ENCODE data around the gene ZMYND15. TPM values are rescaled to one million over a fixed set of nuclear protein-coding genes. Genes with fewer than 3 reads are reported as not detected.

The ZMYND15 gene
- total RNA-seq, 4 donors from 2014 or later = 0.31 to 1.2 (median 0.67) TPM; not detected in 1

DNA sequence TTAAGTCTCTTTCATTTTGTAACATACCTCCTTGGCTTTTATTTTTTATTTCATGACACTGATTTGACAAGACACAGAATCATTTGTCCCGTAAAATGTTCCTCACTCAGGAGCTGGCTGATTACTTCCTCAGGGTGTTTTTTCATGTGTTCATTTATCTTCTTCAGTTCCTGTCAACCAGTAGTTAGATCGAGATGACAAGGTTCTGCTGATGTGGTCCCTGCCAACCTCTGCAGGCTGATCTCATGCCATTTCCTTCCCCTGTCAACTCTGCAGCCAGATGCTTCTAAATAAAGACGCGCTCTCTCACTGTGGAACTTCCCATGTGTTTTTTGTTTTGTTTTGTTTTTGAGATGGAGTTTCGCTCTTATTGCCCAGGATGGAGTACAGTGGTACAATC is 8.2 kb downstream of the ZMYND15 start:
- Histone ChIP-seq H3K4me1 (peaks cover 0 to 18% (median 0%) of the 10 kb centered on the region in 3 donors), H3K27me3 (peaks cover 83% of the 10 kb centered on the region), H3K27ac (peak overlapping the region in 1 of 4 donors; percentile 35), H3K36me3 (no peaks in the 10 kb centered on the region), H3K9me3 (no peaks in the 10 kb centered on the region), H3K4me3 (no peak overlapping the region)
- TF ChIP-seq EP300 (IDR thresholded peaks at IDR 0.05) = no peak
- no peak for TF ChIP-seq POLR2AphosphoS5 (IDR thresholded peaks at IDR 0.05)
- TF ChIP-seq, protein P1, sequence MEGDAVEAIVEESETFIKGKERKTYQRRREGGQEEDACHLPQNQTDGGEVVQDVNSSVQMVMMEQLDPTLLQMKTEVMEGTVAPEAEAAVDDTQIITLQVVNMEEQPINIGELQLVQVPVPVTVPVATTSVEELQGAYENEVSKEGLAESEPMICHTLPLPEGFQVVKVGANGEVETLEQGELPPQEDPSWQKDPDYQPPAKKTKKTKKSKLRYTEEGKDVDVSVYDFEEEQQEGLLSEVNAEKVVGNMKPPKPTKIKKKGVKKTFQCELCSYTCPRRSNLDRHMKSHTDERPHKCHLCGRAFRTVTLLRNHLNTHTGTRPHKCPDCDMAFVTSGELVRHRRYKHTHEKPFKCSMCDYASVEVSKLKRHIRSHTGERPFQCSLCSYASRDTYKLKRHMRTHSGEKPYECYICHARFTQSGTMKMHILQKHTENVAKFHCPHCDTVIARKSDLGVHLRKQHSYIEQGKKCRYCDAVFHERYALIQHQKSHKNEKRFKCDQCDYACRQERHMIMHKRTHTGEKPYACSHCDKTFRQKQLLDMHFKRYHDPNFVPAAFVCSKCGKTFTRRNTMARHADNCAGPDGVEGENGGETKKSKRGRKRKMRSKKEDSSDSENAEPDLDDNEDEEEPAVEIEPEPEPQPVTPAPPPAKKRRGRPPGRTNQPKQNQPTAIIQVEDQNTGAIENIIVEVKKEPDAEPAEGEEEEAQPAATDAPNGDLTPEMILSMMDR (IDR thresholded peaks at IDR 0.05) = no peak
- no peak for TF ChIP-seq POLR2A (IDR thresholded peaks at IDR 0.05)
- ATAC-seq = peak; percentile 48
- 27 to 39% methylated on average over 3 to 5 of the region's 5 CpGs for WGBS, 2 donors (ENCODE audit: low coverage in 1 of 2)

DNA sequence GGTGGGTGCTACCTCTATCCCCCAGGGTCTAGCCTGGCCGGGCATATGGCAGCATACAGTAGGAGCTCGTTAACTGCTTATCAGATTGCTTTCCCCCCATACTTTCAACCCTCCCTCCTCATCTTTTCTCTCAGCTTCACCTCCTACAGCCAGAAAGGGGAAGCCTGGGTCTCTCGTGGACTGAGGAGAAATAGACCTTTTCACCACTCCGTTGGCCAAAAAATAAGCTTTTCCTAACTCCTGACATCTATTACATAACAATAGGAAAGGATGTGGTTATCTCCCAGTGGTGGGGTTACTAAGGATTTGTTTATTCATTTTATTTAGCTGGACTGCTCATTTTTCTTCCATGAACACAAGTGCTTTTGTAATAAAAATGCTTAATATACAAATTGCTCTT is 9.1 kb downstream of the ZMYND15 start:
- WGBS, 2 donors (ENCODE audit: low coverage in 1 of 2) = 47 to 57% methylated on average over 4 of the region's 4 CpGs
- TF ChIP-seq POLR2A (IDR thresholded peaks at IDR 0.05) (no peak), POLR2AphosphoS5 (IDR thresholded peaks at IDR 0.05) (no peak), EP300 (IDR thresholded peaks at IDR 0.05) (no peak)
- TF ChIP-seq, protein P1 (IDR thresholded peaks at IDR 0.05) = no peak
- Histone ChIP-seq H3K9me3 (no peaks in the 10 kb centered on the region), H3K27me3 (peaks cover 86% of the 10 kb centered on the region), H3K4me3 (no peak overlapping the region), H3K27ac (no peak overlapping the region), H3K4me1 (peaks cover 0 to 18% (median 0%) of the 10 kb centered on the region in 3 donors), H3K36me3 (no peaks in the 10 kb centered on the region)
- no peak for ATAC-seq

DNA sequence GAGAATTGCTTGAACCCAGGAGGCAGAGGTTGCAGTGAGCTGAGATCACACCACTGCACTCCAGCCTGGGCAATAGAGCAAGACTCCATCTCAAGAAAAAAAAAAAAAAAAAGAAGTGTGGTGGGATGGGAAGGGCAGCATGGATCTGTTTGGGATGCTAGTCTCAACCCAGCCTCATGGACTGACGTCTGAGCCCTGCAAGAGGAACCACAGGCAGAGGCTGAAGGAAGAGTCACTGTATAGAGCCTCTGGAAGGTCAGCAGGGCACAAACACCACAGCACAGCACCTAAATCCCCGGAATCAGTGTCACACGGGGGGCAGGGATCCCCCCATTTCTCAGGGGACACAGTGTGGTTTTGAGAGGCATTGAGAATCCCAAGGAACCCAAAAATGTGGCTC is 11.0 kb downstream of the ZMYND15 start:
- 56% methylated on average over 3 of the region's 3 CpGs; no CpG with 5 or more reads in 1 of the 2 donors for whole genome bisulfite sequencing, 2 donors (ENCODE audit: low coverage in 1 of 2)
- Histone ChIP-seq H3K4me3 (no peak overlapping the region), H3K27me3 (peaks cover 85% of the 10 kb centered on the region), H3K9me3 (no peaks in the 10 kb centered on the region), H3K4me1 (peaks cover 0 to 9% (median 0%) of the 10 kb centered on the region in 3 donors), H3K36me3 (no peaks in the 10 kb centered on the region), H3K27ac (no peak overlapping the region)
- ATAC-seq = no peak
- TF ChIP-seq POLR2AphosphoS5 (IDR thresholded peaks at IDR 0.05) = no peak
- no peak for TF ChIP-seq POLR2A (IDR thresholded peaks at IDR 0.05)
- TF ChIP-seq EP300 (IDR thresholded peaks at IDR 0.05) = no peak
- TF ChIP-seq, protein P1 (IDR thresholded peaks at IDR 0.05) = no peak

DNA sequence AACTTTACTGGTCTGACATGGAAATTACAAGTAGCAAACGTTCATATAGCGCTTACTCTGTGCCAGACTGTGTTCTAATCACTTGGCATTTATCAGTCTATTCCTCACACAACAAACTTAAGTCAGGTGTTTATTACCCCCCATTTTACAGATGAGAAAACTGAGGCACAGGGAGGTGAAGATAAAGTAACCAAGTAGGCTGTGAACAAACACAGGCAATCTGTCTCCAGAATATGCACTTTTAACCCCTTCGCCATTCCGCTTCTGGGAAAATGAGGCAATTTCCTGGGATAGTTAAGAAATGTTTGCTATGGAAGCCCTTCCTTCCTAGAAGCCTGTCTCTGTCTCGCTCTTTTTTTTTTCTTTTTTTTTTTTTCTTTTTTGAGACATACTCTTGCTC is 12.3 kb downstream of the ZMYND15 start:
- Histone ChIP-seq H3K27me3 (peaks cover 86% of the 10 kb centered on the region), H3K4me1 (peaks cover 0 to 6% (median 0%) of the 10 kb centered on the region in 3 donors), H3K9me3 (no peaks in the 10 kb centered on the region), H3K36me3 (no peaks in the 10 kb centered on the region), H3K4me3 (no peak overlapping the region), H3K27ac (no peak overlapping the region)
- 59 to 82% methylated on average over 2 to 5 of the region's 5 CpGs for WGBS, 2 donors (ENCODE audit: low coverage in 1 of 2)
- ATAC-seq = no peak
- TF ChIP-seq, protein P1 (IDR thresholded peaks at IDR 0.05) = no peak
- TF ChIP-seq EP300 (IDR thresholded peaks at IDR 0.05) (no peak), POLR2AphosphoS5 (IDR thresholded peaks at IDR 0.05) (no peak), POLR2A (IDR thresholded peaks at IDR 0.05) (no peak)

DNA sequence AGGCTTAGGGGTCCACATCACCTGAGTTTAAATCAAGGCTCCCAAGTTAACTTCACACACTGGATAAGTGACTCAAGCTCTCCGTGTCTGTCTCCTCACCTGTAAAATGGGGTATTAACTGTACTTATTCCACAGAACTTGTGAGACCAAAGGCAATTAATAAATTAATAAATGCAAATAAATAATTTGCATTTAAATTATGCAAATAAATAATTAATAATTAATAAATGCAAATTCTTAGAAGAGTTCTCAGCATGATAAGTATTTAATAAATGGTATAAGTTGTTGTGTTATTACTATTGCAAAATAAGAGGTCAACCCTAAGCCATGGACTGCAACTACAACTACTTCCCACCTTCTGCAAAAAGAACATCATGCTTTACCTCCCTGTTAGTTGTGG is 13.8 kb downstream of the ZMYND15 start:
- no peak for ATAC-seq
- WGBS, 2 donors (ENCODE audit: low coverage in 1 of 2) = 50 to 72% methylated on average over 1 of the region's 1 CpG
- H3K27me3 ChIP-seq = peaks cover 89% of the 10 kb centered on the region

More for the DNA sequence above, 13.8 kb downstream of the ZMYND15 start:
- no peak overlapping the region for H3K27ac ChIP-seq
- H3K36me3 ChIP-seq = no peaks in the 10 kb centered on the region
- H3K9me3 ChIP-seq = no peaks in the 10 kb centered on the region
- TF ChIP-seq POLR2AphosphoS5 (IDR thresholded peaks at IDR 0.05) = no peak
- TF ChIP-seq, protein P1 (IDR thresholded peaks at IDR 0.05) = no peak
- TF ChIP-seq POLR2A (IDR thresholded peaks at IDR 0.05) = no peak
- no peak overlapping the region for H3K4me3 ChIP-seq
- H3K4me1 ChIP-seq = peaks cover 0 to 1% (median 0%) of the 10 kb centered on the region in 3 donors
